ENCODE data around the gene KLRC3.
"Not testable (repeated sequence)": the region's sequence is repeated elsewhere in the genome, so short reads cannot be mapped to it uniquely, and the experiment has no call there.

The KLRC3 gene

GRCh38 chr12:10420334-10420733 is at the start of gene KLRC3:
Gene KLRC3, minus strand, starts transcription at chr12:10420595. Its CDS starts 45 bp downstream, at chr12:10420550.
- DNase-seq = not testable (repeated sequence)

- DNase-seq = no peak
These were observed 49.3 kb upstream of the KLRC3 start for GRCh38 chr12:10469701-10470100.

DNA sequence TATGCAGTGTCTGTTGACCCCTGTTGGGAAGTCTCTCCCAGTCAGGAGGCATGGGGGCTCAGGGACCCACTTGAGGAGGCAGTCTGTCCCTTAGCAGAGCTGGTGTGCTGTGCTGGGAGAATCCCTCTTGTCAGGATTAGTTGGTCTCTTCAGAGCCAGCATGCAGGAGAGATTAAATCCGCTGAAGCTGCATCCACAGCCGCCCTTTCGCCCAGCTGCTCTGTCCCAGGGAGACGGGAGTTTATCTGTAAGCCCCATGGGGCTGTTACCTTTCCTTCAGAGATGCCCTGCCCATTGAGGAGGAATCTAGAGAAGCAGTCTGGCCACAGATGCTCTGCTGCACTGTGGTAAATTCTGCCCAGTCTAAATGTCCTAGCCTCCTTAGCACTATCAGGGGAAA is 45.9 kb upstream of the KLRC3 start:
- DNase-seq = no peak

- DNase-seq = no peak
These were observed 37.4 kb upstream of the KLRC3 start for GRCh38 chr12:10457760-10458159.

- no peak for DNase-seq
These were observed 36.5 kb upstream of the KLRC3 start for GRCh38 chr12:10456856-10457255.

DNA sequence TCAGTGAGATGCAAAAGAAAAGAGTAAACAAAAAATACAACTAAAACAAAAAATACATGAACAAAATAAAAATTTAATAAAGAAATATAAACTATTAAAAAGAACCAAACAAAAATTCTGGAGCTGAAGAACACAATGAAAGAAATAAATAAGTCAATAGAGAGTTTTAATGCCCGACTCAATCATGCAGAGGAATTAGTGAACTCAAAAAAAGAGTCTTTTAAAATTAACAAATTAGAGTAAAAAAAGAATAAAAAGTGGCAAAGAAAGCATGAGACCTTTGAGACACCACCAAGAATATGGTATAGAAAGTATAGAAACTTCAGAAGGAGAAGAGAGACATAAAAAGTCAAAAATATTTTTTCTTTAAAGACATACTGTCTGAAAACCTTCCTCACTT is 35.4 kb upstream of the KLRC3 start:
- DNase-seq = no peak

GRCh38 chr12:10454531-10454930 is 34.1 kb upstream of the KLRC3 start:
- no peak for DNase-seq

GRCh38 chr12:10453156-10453555 is 32.8 kb upstream of the KLRC3 start, which contains the start of gene KLRC1:
Gene KLRC1, minus strand, starts transcription at chr12:10453377. Its CDS starts 2,221 bp downstream, at chr12:10451156.
- DNase-seq = no peak

DNA sequence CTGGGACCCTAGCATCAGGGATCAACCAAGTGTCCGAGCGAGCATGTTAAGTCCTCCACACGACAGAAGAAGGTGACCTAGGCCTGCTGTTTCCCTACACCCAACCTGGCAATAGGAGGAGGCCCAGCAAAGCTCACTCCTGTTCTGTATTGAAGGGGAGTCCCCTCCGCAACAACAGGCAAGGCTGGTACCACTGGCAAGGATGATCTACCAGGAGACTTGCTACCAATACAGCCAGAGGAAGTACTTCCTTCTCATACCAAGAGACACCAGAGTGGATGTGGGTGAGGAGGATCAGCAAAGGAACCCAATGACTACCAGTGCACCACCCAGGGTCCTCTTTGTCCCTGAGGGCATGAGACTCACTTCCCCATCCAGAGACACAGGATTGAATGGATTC is 27.8 kb upstream of the KLRC3 start:
- DNase-seq = no peak

GRCh38 chr12:10446052-10446451 is 25.7 kb upstream of the KLRC3 start:
- DNase-seq = not testable (repeated sequence)

DNA sequence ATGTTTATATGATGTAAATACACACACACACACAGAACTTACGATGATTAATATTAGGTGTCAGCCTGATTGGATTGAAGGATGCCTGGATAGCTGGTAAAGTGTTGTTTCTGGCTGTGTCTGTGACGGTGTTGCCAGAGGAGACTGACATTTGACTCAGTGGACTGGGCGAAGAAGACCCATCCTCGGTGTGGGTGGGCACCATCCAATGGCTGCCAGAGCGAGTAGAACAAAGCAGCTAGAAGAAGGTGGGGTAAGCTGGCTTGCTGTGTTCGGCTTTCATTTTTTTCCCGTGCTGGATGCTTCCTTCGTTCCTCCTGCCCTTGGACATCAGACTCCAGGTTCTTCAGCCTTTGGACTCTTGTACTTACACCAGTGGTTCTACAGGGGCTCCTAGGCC is 20.7 kb upstream of the KLRC3 start:
- DNase-seq = peak in 4 of 56 donors; percentile 1 to 4 (median 4)

- not testable (repeated sequence) for DNase-seq
These were observed 19.3 kb upstream of the KLRC3 start for GRCh38 chr12:10439608-10440274.

GRCh38 chr12:10437601-10438000 is 17.2 kb upstream of the KLRC3 start:
- not testable (repeated sequence) for DNase-seq

DNA sequence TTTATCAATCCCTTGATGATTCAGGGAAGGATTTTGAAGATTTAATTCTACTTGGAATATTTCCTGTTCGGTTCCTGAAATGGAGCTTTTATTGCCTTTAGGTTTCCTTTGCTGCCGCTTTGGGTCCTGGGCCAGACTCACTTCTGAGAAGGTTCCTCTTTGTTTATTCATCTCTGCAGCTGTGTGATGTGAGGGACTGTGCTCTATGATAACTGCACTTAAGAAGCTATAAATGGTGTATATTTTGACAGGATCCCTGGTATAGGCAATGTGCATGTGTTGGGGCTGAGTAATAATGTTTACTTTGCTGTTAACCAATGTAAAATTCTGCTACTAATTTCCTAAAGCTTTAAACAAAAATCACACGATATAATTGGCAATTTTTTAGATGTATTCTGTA is 15.4 kb upstream of the KLRC3 start, which contains the start of gene KLRC2:
Gene KLRC2, minus strand, starts transcription at position 195 of the 400 bp plus-strand sequence. Its CDS starts 24 bp downstream, at position 171.
- DNase-seq = peak in 7 of 56 donors; percentile 0 to 30 (median 10)

DNA sequence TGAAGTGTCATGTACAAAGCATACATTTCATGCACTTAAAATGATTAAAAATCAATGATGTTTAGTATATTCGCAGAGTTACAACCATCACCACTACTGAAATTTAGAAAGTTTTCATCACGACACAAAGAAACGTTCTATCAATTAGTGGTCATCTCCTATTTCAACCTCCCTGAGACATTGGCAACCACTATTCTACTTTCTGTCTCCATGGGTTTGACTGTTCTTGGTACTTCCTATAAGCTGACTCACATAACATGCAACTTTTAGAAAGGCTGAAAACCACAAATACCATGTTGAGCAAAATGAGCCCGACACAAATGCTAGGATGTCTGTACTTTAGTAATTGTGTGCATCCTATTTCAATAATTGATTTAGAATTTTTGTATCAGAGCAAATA is 10.2 kb upstream of the KLRC3 start:
- not testable (repeated sequence) for DNase-seq

- peak in 9 of 56 donors; percentile 1 to 27 (median 9) for DNase-seq
These were observed 5.5 kb upstream of the KLRC3 start for GRCh38 chr12:10425938-10426337.

- not testable (repeated sequence) for DNase-seq
These were observed 4.0 kb upstream of the KLRC3 start for GRCh38 chr12:10424260-10424899.

DNA sequence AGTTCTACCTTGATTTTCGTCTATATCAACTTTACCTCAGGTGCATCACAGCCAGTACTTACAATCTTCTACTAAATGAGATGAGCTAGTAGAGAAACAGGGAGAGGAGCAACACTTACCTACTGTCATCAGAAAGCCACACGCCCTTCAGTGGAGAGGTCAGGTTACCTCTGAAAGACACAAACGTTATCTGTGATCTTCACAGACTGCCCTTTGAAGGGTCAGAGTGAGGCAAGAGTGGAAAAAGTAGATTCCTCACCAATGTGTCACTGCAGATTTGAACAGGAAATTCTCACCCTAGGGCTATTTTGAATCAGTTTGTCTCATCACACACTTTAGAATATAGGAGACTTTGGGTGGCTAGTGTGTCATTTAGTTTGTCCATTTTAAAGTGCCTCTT is 1.8 kb upstream of the KLRC3 start:
- not testable (repeated sequence) for DNase-seq

GRCh38 chr12:10409392-10409791 is 11.0 kb downstream of the KLRC3 start, which contains the start of gene KLRC4:
Gene KLRC4, minus strand, starts transcription at chr12:10409757. Its CDS starts 182 bp downstream, at chr12:10409575.
- no peak for DNase-seq

GRCh38 chr12:10408842-10409241 is 11.6 kb downstream of the KLRC3 start:
- no peak for DNase-seq

- DNase-seq = no peak
These were observed 13.7 kb downstream of the KLRC3 start for GRCh38 chr12:10406725-10407124.

GRCh38 chr12:10405294-10405693 is 15.1 kb downstream of the KLRC3 start:
- DNase-seq = no peak

- no peak for DNase-seq
These were observed 15.6 kb downstream of the KLRC3 start for GRCh38 chr12:10404798-10405197.

Data from amygdala (tissue), 56 donors.